Limb (tissue), 2 donors: ENCODE measurements around the gene OR2B6.
"Not testable (repeated sequence)": the region's sequence is repeated elsewhere in the genome, so short reads cannot be mapped to it uniquely, and the experiment has no call there.

Experiments used
- DNase-seq, 2 donors: peaks; one replicate each; pipeline ENCODE4 v3.0.0-alpha.2; 2016; ENCODE audit errors: extremely low spot score in 2 of 2

The OR2B6 gene

GRCh38 chr6:27956941-27957340 lies at the start of gene OR2B6:
Gene OR2B6, plus strand, starts transcription at chr6:27957241. Its CDS starts 0 bp downstream, at chr6:27957241.
- no peak for DNase-seq

GRCh38 chr6:27908017-27908416 lies 49.0 kb upstream of the OR2B6 start:
- no peak for DNase-seq

- no peak for DNase-seq
Observed at GRCh38 chr6:27911956-27912446, 45.0 kb upstream of the OR2B6 start, which contains the start of gene OR2B2. Gene OR2B2, minus strand, starts transcription at chr6:27912396. Its CDS starts 77 bp downstream, at chr6:27912319.

- no peak for DNase-seq
Observed at GRCh38 chr6:27922949-27923348, 34.1 kb upstream of the OR2B6 start.

GRCh38 chr6:27924179-27924578 lies 32.9 kb upstream of the OR2B6 start:
- DNase-seq, result no peak

- not testable (repeated sequence) for DNase-seq
Observed at GRCh38 chr6:27928041-27928440, 29.0 kb upstream of the OR2B6 start.

GRCh38 chr6:27929930-27930329 lies 27.1 kb upstream of the OR2B6 start:
- not testable (repeated sequence) for DNase-seq

- DNase-seq, result no peak
Observed at GRCh38 chr6:27931209-27931608, 25.8 kb upstream of the OR2B6 start.

- DNase-seq, result no peak
Observed at GRCh38 chr6:27940766-27941165, 16.3 kb upstream of the OR2B6 start.

GRCh38 chr6:27943072-27943471 lies 14.0 kb upstream of the OR2B6 start:
- DNase-seq, result not testable (repeated sequence)

GRCh38 chr6:27948237-27948636 lies 8.8 kb upstream of the OR2B6 start:
- DNase-seq, result no peak

- DNase-seq, result no peak
Observed at GRCh38 chr6:27951040-27951439, 6.0 kb upstream of the OR2B6 start.

GRCh38 chr6:27957516-27957915 lies 475 bp downstream of the OR2B6 start:
- no peak for DNase-seq

- no peak for DNase-seq
Observed at GRCh38 chr6:27962506-27962905, 5.5 kb downstream of the OR2B6 start.

GRCh38 chr6:27966044-27966443 lies 9.0 kb downstream of the OR2B6 start:
- no peak for DNase-seq

- no peak for DNase-seq
Observed at GRCh38 chr6:27966816-27967426, 9.9 kb downstream of the OR2B6 start.

GRCh38 chr6:27970444-27970843 lies 13.4 kb downstream of the OR2B6 start:
- no peak for DNase-seq

GRCh38 chr6:27972750-27973149 lies 15.7 kb downstream of the OR2B6 start:
- no peak for DNase-seq

- DNase-seq, result no peak
Observed at GRCh38 chr6:27977387-27977786, 20.3 kb downstream of the OR2B6 start.

GRCh38 chr6:27978705-27979104 lies 21.7 kb downstream of the OR2B6 start:
- DNase-seq, result no peak

GRCh38 chr6:27980111-27980510 lies 23.1 kb downstream of the OR2B6 start:
- DNase-seq, result no peak

GRCh38 chr6:27986928-27987725 lies 30.1 kb downstream of the OR2B6 start:
- no peak for DNase-seq

GRCh38 chr6:27994616-27995015 lies 37.6 kb downstream of the OR2B6 start:
- peak in 1 of 2 donors; percentile 27 for DNase-seq
